ENCODE measurements around the gene CFAP43.

Gene CFAP43

GRCh38 chr10:104151737-104152136 is 80.4 kb downstream of the CFAP43 start:
- TF ChIP-seq GATA3 (IDR thresholded peaks at IDR 0.05; ENCODE audit: low read depth, low read length) (no peak), GATA2 (IDR thresholded peaks at IDR 0.05; ENCODE audit: low read depth, low read length) (no peak)

GRCh38 chr10:104150139-104150538 is 82.0 kb downstream of the CFAP43 start:
- no peak for TF ChIP-seq GATA3 (IDR thresholded peaks at IDR 0.05; ENCODE audit: low read depth, low read length)
- no peak for TF ChIP-seq GATA2 (IDR thresholded peaks at IDR 0.05; ENCODE audit: low read depth, low read length)

GRCh38 chr10:104146882-104147281 is 85.3 kb downstream of the CFAP43 start:
- TF ChIP-seq GATA2 (IDR thresholded peaks at IDR 0.05; ENCODE audit: low read depth, low read length) (no peak), GATA3 (IDR thresholded peaks at IDR 0.05; ENCODE audit: low read depth, low read length) (no peak)

- TF ChIP-seq GATA3 (IDR thresholded peaks at IDR 0.05; ENCODE audit: low read depth, low read length) (no peak), GATA2 (IDR thresholded peaks at IDR 0.05; ENCODE audit: low read depth, low read length) (no peak)
Measured at GRCh38 chr10:104144931-104145330, 87.2 kb downstream of the CFAP43 start.

- no peak for TF ChIP-seq GATA2 (IDR thresholded peaks at IDR 0.05; ENCODE audit: low read depth, low read length)
- TF ChIP-seq GATA3 (IDR thresholded peaks at IDR 0.05; ENCODE audit: low read depth, low read length), result no peak
Measured at GRCh38 chr10:104143829-104144228, 88.3 kb downstream of the CFAP43 start.

- TF ChIP-seq GATA2 (IDR thresholded peaks at IDR 0.05; ENCODE audit: low read depth, low read length) (no peak), GATA3 (IDR thresholded peaks at IDR 0.05; ENCODE audit: low read depth, low read length) (no peak)
Measured at GRCh38 chr10:104142081-104142480, 90.1 kb downstream of the CFAP43 start.

- TF ChIP-seq GATA3 (IDR thresholded peaks at IDR 0.05; ENCODE audit: low read depth, low read length) (no peak), GATA2 (IDR thresholded peaks at IDR 0.05; ENCODE audit: low read depth, low read length) (no peak)
Measured at GRCh38 chr10:104139221-104139620, 92.9 kb downstream of the CFAP43 start.

GRCh38 chr10:104138131-104138530 is 94.0 kb downstream of the CFAP43 start:
- TF ChIP-seq GATA2 (IDR thresholded peaks at IDR 0.05; ENCODE audit: low read depth, low read length), result no peak
- TF ChIP-seq GATA3 (IDR thresholded peaks at IDR 0.05; ENCODE audit: low read depth, low read length), result no peak

GRCh38 chr10:104130041-104130440 is 102.1 kb downstream of the CFAP43 start:
- TF ChIP-seq GATA2 (IDR thresholded peaks at IDR 0.05; ENCODE audit: low read depth, low read length) (no peak), GATA3 (IDR thresholded peaks at IDR 0.05; ENCODE audit: low read depth, low read length) (no peak)

- TF ChIP-seq GATA2 (IDR thresholded peaks at IDR 0.05; ENCODE audit: low read depth, low read length) (no peak), GATA3 (IDR thresholded peaks at IDR 0.05; ENCODE audit: low read depth, low read length) (no peak)
Measured at GRCh38 chr10:104128214-104128613, 104.0 kb downstream of the CFAP43 start.

GRCh38 chr10:104127411-104127810 is 104.8 kb downstream of the CFAP43 start:
- peak; percentile 41 for TF ChIP-seq GATA2 (IDR thresholded peaks at IDR 0.05; ENCODE audit: low read depth, low read length)
- TF ChIP-seq GATA3 (IDR thresholded peaks at IDR 0.05; ENCODE audit: low read depth, low read length), result no peak

GRCh38 chr10:104123397-104123796 is 108.8 kb downstream of the CFAP43 start:
- no peak for TF ChIP-seq GATA2 (IDR thresholded peaks at IDR 0.05; ENCODE audit: low read depth, low read length)
- TF ChIP-seq GATA3 (IDR thresholded peaks at IDR 0.05; ENCODE audit: low read depth, low read length), result no peak

GRCh38 chr10:104122225-104123107 is 109.7 kb downstream of the CFAP43 start:
- TF ChIP-seq GATA2 (IDR thresholded peaks at IDR 0.05; ENCODE audit: low read depth, low read length), result no peak
- no peak for TF ChIP-seq GATA3 (IDR thresholded peaks at IDR 0.05; ENCODE audit: low read depth, low read length)

- TF ChIP-seq GATA2 (IDR thresholded peaks at IDR 0.05; ENCODE audit: low read depth, low read length) (no peak), GATA3 (IDR thresholded peaks at IDR 0.05; ENCODE audit: low read depth, low read length) (no peak)
Measured at GRCh38 chr10:104121485-104122224, 110.5 kb downstream of the CFAP43 start, which contains the start of gene SFR1. TSS of gene SFR1 (plus strand) at chr10:104122171. CDS start at chr10:104122184, 13 bp downstream.
